ENCODE measurements around the gene APLNR.
A peak's percentile ranks its signal among the peaks of the same experiment; 100 is the strongest.

The APLNR gene

DNA sequence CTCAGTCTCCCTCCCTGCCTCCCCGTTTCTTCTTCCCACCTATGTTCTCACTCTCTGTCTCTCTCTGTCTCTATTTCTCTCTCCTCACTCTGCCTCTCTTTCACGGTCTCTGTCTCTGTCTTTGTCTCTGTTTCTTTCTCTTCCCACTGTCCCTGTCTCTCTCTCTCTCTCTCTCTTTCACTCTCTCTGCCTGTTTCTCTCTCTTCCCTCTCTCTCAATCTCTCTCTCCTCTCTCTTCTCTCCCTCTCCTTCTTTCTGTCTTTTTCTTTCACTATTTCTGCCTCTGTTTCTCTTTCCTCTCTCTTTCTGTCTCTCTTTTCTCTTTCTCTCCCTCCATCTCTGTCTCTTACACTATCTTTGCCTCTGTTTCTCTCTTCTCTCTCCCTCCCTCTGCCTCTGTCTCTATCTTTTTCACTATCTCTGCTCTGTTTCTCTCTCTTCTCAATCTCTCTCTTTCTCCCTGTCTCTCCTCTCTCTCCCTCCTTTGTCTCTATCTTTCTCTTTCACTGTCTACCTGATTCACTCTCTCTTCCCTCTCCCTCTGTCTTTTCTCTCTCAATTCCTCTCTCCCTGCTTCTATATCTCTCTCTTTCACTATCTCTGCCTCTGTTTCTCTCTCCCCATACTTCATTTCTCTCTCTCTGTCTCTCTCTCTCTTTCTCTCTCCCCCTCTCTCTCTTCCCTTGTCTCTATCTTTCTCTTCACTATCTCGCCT is 5.4 kb downstream of the APLNR start:
- no peak for DNase-seq (ENCODE audit: low read depth)

DNA sequence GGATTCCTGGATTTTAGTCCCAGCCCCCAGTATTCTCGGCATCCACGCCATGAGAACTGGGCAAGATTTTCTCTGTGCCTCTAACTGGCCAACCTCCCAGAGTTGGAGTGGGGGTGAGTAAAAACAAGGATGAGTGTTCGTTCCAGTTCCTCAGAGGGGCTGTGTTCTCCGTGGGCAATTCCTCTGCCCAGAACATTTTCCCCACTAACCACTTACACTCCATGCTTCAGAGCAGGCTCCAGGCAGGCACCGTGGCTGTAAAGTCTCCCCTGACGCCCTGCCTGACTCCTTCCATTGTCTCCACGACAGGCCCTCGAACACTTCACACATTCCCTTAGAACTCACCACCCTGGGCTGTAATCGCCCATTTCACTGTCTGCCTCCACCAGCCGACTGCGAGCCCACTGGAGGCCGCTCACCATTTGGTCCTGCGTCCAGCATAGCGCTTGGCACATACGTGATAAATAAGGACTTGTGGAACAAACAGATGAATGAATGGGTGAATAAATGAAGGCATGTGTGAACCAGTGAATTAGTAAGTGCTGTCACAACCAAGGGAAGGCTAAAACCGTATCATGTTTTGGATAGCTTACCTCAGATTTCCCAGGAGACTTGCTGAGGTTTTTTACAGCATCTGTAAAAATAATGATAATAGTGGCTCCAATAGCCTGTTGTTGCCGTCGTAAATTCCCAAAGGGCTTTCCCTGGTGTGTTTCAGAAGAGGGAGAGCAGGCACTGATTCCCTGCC is 6.1 kb downstream of the APLNR start:
- no peak for DNase-seq (ENCODE audit: low read depth)
- no peak overlapping the region for H3K4me3 ChIP-seq (ENCODE audit: control insufficient read depth, low read depth, low read length)
- TF ChIP-seq, protein P1, sequence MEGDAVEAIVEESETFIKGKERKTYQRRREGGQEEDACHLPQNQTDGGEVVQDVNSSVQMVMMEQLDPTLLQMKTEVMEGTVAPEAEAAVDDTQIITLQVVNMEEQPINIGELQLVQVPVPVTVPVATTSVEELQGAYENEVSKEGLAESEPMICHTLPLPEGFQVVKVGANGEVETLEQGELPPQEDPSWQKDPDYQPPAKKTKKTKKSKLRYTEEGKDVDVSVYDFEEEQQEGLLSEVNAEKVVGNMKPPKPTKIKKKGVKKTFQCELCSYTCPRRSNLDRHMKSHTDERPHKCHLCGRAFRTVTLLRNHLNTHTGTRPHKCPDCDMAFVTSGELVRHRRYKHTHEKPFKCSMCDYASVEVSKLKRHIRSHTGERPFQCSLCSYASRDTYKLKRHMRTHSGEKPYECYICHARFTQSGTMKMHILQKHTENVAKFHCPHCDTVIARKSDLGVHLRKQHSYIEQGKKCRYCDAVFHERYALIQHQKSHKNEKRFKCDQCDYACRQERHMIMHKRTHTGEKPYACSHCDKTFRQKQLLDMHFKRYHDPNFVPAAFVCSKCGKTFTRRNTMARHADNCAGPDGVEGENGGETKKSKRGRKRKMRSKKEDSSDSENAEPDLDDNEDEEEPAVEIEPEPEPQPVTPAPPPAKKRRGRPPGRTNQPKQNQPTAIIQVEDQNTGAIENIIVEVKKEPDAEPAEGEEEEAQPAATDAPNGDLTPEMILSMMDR (IDR thresholded peaks at IDR 0.05; ENCODE audit: control insufficient read depth, insufficient read depth, low read depth, low read length, missing control alignments), result no peak

More for the DNA sequence above, 5.4 kb downstream of the APLNR start:
- TF ChIP-seq, protein P1 (IDR thresholded peaks at IDR 0.05; ENCODE audit: control insufficient read depth, insufficient read depth, low read depth, low read length, missing control alignments), result no peak
- no peak overlapping the region for H3K4me3 ChIP-seq (ENCODE audit: control insufficient read depth, low read depth, low read length)

DNA sequence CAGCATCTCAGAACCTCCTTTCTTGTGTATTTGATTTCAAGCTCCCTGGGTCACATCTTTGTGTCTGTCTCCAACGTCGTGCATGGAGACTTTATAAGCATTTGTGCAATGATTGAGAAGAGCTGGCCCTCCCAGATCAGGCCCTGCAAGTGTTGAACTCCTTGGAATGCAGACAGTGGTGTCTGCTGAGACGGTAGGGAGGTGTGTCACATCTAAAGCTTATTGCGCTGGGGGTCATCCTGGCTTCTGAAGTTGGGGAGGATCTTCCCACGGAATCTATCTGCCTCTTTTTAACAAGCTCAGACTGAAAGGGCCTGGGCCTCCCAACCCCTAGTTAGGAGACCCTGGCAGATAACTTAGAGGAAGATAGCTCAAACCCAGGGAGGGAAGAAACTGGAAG is 6.7 kb downstream of the APLNR start:
- TF ChIP-seq, protein P1 (IDR thresholded peaks at IDR 0.05; ENCODE audit: control insufficient read depth, insufficient read depth, low read depth, low read length, missing control alignments), result no peak
- no peak overlapping the region for H3K4me3 ChIP-seq (ENCODE audit: control insufficient read depth, low read depth, low read length)
- no peak for DNase-seq (ENCODE audit: low read depth)

DNA sequence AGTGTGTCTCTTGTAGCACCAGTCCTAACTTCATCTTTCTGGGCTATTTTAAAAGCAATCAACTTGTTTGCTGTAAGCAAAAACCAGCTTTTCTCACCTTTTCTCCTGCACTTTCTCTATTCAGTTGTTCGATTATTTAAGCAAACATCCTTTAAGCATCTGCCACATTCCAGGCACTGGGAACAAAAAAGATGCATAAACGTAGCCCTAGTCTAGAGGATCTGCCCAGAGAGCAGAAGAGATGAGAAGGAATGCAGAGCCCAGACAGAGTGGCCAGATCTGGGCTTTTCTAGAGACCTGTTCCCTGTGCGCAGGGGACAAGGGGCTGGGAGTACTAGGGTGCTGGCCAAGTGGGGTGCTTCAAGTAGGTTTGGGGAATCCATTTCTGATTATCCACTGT is 8.4 kb downstream of the APLNR start:
- TF ChIP-seq, protein P1 (IDR thresholded peaks at IDR 0.05; ENCODE audit: control insufficient read depth, insufficient read depth, low read depth, low read length, missing control alignments), result no peak
- no peak for DNase-seq (ENCODE audit: low read depth)
- H3K4me3 ChIP-seq (ENCODE audit: control insufficient read depth, low read depth, low read length), result no peak overlapping the region

- TF ChIP-seq, protein P1 (IDR thresholded peaks at IDR 0.05; ENCODE audit: control insufficient read depth, insufficient read depth, low read depth, low read length, missing control alignments), result no peak
- DNase-seq (ENCODE audit: low read depth), result peak; percentile 21
- no peak overlapping the region for H3K4me3 ChIP-seq (ENCODE audit: control insufficient read depth, low read depth, low read length)
These were observed 12.5 kb downstream of the APLNR start for GRCh38 chr11:57224537-57224936.

GRCh38 chr11:57224128-57224527 is 12.9 kb downstream of the APLNR start:
- TF ChIP-seq, protein P1 (IDR thresholded peaks at IDR 0.05; ENCODE audit: control insufficient read depth, insufficient read depth, low read depth, low read length, missing control alignments), result no peak
- no peak overlapping the region for H3K4me3 ChIP-seq (ENCODE audit: control insufficient read depth, low read depth, low read length)
- no peak for DNase-seq (ENCODE audit: low read depth)

All from AG09309 (cell line).